ENCODE measurements around the gene NBEA. TPM values are rescaled to one million over a fixed set of nuclear protein-coding genes. Genes with fewer than 3 reads are reported as not detected.

NBEA gene
- total RNA-seq, 1 donor from 2014 or later: 37.1 TPM

DNA sequence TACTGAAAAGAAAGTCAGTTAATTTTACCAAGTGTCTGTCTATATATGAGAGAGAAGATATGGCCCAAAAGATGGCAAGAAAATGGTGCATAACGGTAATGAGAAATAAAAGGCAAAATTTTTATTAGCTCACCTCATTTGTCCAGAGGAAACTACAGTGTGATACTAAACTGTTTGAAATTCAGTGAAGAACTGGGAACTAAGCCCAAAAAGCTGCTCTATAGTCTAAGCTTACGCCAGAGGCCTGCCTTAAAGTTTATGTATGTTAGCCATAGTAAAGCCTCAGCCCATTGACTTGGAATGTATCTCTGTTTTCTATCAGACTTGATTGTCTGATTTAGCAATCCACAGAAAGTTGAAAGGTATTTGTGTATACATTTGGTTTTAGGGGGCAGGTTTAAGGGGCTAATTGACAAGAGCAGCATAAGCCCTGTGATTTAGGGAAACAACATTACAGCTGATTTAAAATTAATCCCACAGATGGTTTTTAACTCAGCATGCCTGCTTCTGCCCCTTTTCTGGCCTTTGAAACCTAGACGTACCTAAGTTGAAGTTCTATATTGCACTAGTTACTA, 625.4 kb downstream of the NBEA start:
- peak; percentile 90 for DNase-seq (ENCODE audit: low spot score)

- peak; percentile 37 for DNase-seq (ENCODE audit: low spot score)
Observed at GRCh38 chr13:35573639-35574038, 631.6 kb downstream of the NBEA start.

- DNase-seq (ENCODE audit: low spot score): peak; percentile 4
Observed at GRCh38 chr13:35592457-35592856, 650.4 kb downstream of the NBEA start.

GRCh38 chr13:35593651-35594050, 651.6 kb downstream of the NBEA start:
- DNase-seq (ENCODE audit: low spot score): no peak

GRCh38 chr13:35594096-35594495, 652.0 kb downstream of the NBEA start:
- no peak for DNase-seq (ENCODE audit: low spot score)

- DNase-seq (ENCODE audit: low spot score): no peak
Observed at GRCh38 chr13:35595181-35595580, 653.1 kb downstream of the NBEA start.

DNA sequence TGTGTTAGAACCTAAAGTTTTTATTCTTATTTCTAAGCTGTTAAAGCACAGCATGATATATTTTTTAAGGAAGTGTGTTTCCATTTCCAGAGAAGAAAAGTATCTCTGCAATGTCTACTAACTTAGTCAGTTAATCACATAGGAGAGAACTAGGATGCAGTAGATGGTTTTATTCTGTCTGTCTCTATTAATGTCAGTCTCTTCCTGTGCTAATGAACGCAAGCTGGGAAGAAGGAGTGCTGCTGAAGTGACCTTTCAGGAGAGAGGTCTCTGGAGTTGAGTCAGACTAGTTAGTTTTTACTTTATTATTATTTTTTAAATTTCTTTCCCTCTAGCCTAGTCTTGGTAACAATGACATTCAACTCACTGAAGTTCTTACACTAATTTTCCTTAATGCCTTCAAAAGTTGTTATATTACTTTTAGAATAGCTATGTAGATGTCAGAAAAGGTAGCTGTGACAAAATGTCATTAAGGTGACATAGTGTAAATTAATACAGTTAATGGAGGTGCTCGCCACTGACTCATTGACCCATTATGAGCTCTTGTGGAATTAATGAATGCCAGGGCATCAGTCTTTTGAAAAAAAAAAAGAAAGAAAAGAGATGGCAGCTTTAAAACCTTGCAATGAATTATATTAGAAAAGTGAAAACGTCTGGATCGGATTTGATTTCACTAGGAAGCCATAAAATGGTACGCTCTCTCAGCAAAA, 654.4 kb downstream of the NBEA start:
- DNase-seq (ENCODE audit: low spot score): no peak

GRCh38 chr13:35597451-35597850, 655.4 kb downstream of the NBEA start:
- DNase-seq (ENCODE audit: low spot score): no peak

DNA sequence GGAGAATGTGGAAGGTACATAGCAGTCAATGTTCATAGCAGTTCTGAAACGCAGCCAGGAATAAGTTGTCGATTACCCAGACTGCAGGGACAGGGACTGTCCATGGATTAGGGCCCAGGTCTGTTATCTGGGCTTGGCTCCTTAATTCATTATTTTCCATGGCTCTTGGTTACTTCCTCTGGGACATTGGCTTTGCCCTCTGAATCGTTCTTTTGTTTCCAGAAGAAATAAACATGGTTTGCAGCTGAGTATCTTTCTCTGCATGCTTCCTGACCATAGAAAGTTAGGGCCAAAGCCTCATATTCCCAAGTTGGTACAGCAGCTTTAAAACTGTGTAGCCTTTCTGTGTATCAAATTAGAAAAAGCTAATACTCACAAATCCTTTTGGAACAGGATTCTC, 656.2 kb downstream of the NBEA start:
- no peak for DNase-seq (ENCODE audit: low spot score)

DNA sequence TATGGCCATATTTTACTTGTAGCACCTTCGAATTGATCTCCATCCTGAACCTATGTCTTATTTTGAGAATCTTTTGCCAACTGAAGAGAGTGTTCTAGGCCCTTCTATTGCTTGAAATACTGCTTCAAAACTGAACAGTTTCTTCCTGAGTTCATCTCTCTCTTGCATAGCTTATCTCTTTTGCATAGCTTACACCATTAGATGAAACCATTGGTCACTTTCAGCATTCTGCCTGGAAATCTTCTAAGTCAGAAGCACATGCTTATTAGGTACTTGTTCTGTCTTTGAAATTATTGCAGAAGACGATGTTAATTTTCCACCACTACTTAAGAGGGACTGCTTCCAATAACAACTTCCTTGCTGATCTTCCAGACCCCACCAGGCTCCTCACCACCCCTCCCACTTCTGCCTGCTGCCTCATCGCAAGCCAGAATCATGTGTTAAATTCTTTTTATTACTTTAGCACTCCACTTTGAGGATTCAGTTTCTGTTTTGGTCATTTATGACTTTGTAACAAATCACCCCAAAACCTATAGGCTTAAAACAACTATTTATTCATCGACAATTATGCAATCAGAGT, 656.8 kb downstream of the NBEA start:
- DNase-seq (ENCODE audit: low spot score): no peak

GRCh38 chr13:35599384-35599783, 657.3 kb downstream of the NBEA start:
- DNase-seq (ENCODE audit: low spot score): peak; percentile 30

DNA sequence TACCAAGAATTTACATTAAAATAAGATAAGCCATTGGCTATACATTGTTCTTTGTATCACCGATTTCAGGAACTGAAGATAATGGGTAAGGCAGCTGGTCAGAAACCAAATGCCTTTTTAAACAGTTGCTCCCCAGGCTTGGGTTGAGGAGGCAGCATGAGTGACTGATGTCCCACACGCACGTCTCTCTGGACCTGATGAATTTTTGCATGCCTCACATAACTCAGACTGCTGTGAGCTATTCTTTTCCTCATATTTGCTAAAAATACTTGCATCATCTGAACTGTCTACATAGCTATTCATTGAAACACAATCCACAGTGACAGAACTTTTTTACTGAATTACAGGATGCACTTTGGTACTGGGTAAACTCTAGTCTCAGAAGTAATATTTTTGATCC, 658.1 kb downstream of the NBEA start:
- no peak for DNase-seq (ENCODE audit: low spot score)

DNA sequence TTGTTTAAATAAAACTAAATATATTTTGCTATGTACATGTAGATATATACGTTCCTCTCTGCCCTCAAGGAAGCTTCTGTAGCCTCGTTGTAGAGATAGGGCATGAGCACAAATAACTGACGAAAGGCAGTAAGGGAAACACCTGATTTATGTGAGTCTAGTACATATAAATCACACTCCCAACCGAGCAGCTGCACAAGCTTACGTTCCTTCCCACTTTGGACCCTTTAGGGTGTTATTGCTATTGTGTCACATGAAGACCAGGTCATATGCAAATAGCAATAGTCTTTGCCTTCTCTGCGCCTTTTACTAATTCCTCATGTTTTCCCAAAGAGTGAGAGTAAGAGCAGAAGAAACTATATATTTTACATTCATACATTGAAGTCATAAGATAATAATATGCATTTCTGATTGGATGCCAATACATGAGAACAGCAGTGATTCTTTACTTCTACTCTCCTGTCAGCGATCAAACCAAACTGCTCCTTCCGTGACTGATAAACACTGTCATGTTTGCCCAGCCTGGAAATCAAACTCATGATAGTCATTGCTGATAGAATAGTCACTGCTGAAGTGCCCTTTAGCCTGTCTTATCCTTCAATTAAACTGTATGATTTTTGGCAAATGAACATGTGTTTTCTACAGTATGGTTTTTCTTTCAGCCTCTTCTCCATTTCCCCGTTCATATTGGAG, 661.7 kb downstream of the NBEA start:
- no peak for DNase-seq (ENCODE audit: low spot score)

- DNase-seq (ENCODE audit: low spot score): no peak
Observed at GRCh38 chr13:35614666-35615065, 672.6 kb downstream of the NBEA start.

GRCh38 chr13:35617420-35617819, 675.4 kb downstream of the NBEA start:
- peak; percentile 27 for DNase-seq (ENCODE audit: low spot score)

DNA sequence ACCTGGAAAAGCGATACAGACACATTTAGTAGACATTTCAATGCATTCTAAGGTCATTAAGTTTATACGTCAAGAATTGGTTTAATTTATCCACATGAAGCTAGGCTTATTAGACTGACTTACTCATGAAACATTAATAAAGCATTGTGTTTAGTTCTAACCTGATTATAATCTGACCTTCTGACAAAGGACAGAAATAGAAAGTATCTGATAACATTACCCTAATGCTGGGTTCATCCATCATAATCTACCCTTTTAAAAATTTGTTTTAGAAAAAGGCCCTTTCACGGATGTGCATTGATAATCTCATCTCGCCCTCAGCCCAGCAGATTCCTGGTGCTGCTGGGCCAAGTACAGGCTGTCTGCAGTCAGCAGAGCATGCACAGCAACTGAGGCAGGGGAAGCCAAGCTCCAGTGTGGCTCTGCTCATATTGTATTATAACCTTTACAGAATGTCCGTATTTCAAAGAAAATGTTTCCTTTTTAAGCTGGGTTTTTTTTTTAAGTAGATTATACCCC, 676.6 kb downstream of the NBEA start:
- no peak for DNase-seq (ENCODE audit: low spot score)

GRCh38 chr13:35621989-35622388, 679.9 kb downstream of the NBEA start:
- no peak for DNase-seq (ENCODE audit: low spot score)

DNA sequence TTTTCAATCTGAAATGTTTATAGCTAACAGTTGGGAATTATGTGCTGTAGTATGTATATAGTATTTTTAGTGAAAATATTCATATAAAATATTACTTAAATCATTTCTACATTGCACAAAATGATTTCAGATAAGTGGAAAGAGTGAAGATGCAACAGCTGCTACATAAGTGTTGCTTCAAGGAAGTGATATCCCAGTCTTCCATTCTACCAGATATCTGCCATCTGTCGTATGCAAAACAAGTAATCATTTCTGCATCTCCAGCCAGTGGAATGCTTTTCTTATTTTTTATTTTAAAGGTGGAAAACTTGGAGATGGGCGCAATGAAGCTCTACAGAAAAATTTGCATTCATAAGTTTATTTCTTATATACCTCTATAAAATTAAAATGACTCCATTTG, 687.0 kb downstream of the NBEA start:
- DNase-seq (ENCODE audit: low spot score): no peak

GRCh38 chr13:35630551-35631275, 688.6 kb downstream of the NBEA start:
- peak; percentile 40 for DNase-seq (ENCODE audit: low spot score)

- DNase-seq (ENCODE audit: low spot score): no peak
Observed at GRCh38 chr13:35631666-35632065, 689.6 kb downstream of the NBEA start.

DNA sequence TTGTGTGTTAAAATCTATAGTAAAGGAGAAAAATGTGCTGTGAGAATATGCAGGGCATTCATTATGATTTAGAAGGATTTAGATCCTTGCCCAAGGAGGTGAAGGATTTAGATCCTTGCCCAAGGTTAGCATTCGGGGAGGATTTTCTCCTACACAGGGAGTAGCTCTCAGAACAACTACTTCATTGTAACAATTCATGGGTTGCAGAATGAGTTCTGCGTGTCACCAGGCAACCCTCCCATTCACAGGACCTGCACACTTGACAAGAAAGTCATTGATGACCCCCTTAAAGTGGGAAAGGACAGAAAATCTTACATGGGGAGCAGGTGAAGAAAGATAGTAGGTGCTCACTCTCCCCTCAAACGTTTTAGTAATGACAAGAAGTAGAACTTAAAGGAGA, 701.6 kb downstream of the NBEA start:
- no peak for DNase-seq (ENCODE audit: low spot score)

All from umbilical cord (tissue), 2 donors.